GM23248 (cell line): Measurements from ENCODE around the gene PIK3CG. TPM values are rescaled to one million over a fixed set of nuclear protein-coding genes. Genes with fewer than 3 reads are reported as not detected.
A peak's percentile ranks its signal among the peaks of the same experiment; 100 is the strongest.

Experiments used
- DNase-seq: peaks from one replicate; pipeline ENCODE4 v3.0.0-alpha.2; 2015
- H2AFZ ChIP-seq: fragments of 200-600 bp; sonication (generic); 2 replicates; pipeline ENCODE4 v1.6.1; 2016; ENCODE audit warnings: antibody characterized with exemption
- H3F3A ChIP-seq: fragments of 200-600 bp; sonication (generic); 2 replicates; pipeline ENCODE4 v1.6.1; 2016; ENCODE audit warnings: mild to moderate bottlenecking, antibody characterized with exemption, mixed run types; ENCODE audit not compliant: insufficient read depth
- H3K27ac ChIP-seq: fragments of 200-600 bp; sonication (generic); 2 replicates; pipeline ENCODE4 v1.5.1; 2016; ENCODE audit warnings: mild to moderate bottlenecking
- H3K27me3 ChIP-seq: fragments of 200-600 bp; sonication (generic); replicated peaks from 2 replicates; pipeline ENCODE4 v1.6.1; 2016; ENCODE audit warnings: mild to moderate bottlenecking; ENCODE audit not compliant: insufficient read depth
- H3K36me3 ChIP-seq: fragments of 200-600 bp; sonication (generic); 2 replicates; pipeline ENCODE4 v1.6.1; 2016; ENCODE audit warnings: low read depth, mild to moderate bottlenecking
- H3K4me1 ChIP-seq: fragments of 200-600 bp; sonication (generic); 2 replicates; pipeline ENCODE4 v1.6.1; 2016; ENCODE audit warnings: mild to moderate bottlenecking; ENCODE audit not compliant: insufficient read depth
- H3K4me2 ChIP-seq: fragments of 200-600 bp; sonication (generic); one replicate; pipeline ENCODE4 v1.6.1; 2016; ENCODE audit warnings: mild to moderate bottlenecking; ENCODE audit not compliant: unreplicated experiment
- H3K4me3 ChIP-seq: fragments of 200-600 bp; sonication (generic); 2 replicates; pipeline ENCODE4 v1.5.1; 2016; ENCODE audit warnings: mild to moderate bottlenecking
- H3K79me2 ChIP-seq: fragments of 200-600 bp; sonication (generic); 2 replicates; pipeline ENCODE4 v1.6.1; 2016; ENCODE audit warnings: mild to moderate bottlenecking; ENCODE audit not compliant: insufficient read depth
- H3K9ac ChIP-seq: fragments of 200-600 bp; sonication (generic); 2 replicates; pipeline ENCODE4 v1.6.1; 2016; ENCODE audit warnings: mild to moderate bottlenecking
- H3K9me2 ChIP-seq: fragments of 200-600 bp; sonication (generic); 2 replicates; pipeline ENCODE4 v1.6.1; 2016; ENCODE audit warnings: mixed run types, mild to moderate bottlenecking, moderate library complexity; ENCODE audit not compliant: insufficient read depth
- H3K9me3 ChIP-seq: fragments of 200-600 bp; sonication (generic); one replicate; pipeline ENCODE4 v1.6.1; 2017; ENCODE audit warnings: low read depth
- H4K20me1 ChIP-seq: fragments of 200-600 bp; sonication (generic); 2 replicates; pipeline ENCODE4 v1.6.0; 2016; ENCODE audit not compliant: insufficient read depth
- EZH2 ChIP-seq: fragments of 200-600 bp; sonication (generic); IDR thresholded peaks from 2 replicates; pipeline ENCODE4 v1.6.1; 2018; ENCODE audit warnings: antibody characterized with exemption, mild to moderate bottlenecking; ENCODE audit not compliant: insufficient read depth, poor library complexity, severe bottlenecking
- EZH2phosphoT487 ChIP-seq: fragments of 200-600 bp; sonication (generic); IDR thresholded peaks from 2 replicates; pipeline ENCODE4 v1.6.1; 2018; ENCODE audit warnings: antibody characterized with exemption, moderate library complexity, mild to moderate bottlenecking, low read depth; ENCODE audit not compliant: insufficient read depth
- WGBS, 2 experiments: methylation state at CpG; one replicate each; pipeline ENCODE4 v1.1.6; 2015 to 2017; ENCODE audit warnings: low lambda C conversion rate in 2 of 2, low coverage in 1 of 2; ENCODE audit errors: missing lambda C conversion rate in 2 of 2; 5-methylcytosine and 5-hydroxymethylcytosine counted together
- in situ Hi-C: fragments of 300-500 bp; cut with MboI; formaldehyde crosslinking; loops from 2 replicates; pipeline ENCODE4 v1.15.0; 2020
- polyA plus RNA-seq: library from polyadenylated mRNA; unstranded; fragments of >200 nt; fragmentation: Nextera tagmentation; extraction: Ambion mirVana; gene quantifications from 2 replicates; pipeline ENCODE4 v1.2.1, GENCODE V29; 2016
- total RNA-seq: library from RNA; depleted of rRNA; stranded (reverse); fragments of >200 nt; shearing (Covaris generic); gene quantifications from 2 replicates; pipeline ENCODE4 v1.2.3, GENCODE V29; 2014

PIK3CG gene
- total and polyA plus RNA-seq, 2 experiments from 2014 or later = not detected

DNA sequence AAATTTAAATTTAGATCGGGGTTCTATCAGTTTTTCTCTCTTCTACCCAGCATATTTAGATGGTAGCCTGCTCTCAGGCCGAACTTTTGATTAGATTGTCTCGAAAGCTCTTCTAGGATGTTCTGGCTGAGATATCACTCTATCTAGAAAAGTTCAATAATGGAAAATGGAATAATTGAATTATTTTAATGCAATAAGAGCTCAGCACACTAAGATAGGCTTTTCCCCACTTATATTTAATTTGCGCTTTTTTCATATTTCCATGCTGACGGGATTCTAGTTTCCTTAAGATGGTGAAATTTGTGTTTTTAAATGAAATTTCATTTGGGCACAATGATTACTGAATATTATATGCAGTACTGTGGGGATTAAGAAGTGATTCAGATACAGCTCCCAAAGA is 73.7 kb downstream of the PIK3CG start:
- no peak overlapping the region for H3K4me2 ChIP-seq
- no peaks in the 10 kb centered on the region for H4K20me1 ChIP-seq
- no peak overlapping the region for H3K9ac ChIP-seq
- no peaks in the 10 kb centered on the region for H3K79me2 ChIP-seq
- no peaks in the 10 kb centered on the region for H3K27me3 ChIP-seq
- no peaks in the 10 kb centered on the region for H3K9me3 ChIP-seq
- H3K27ac ChIP-seq = no peak overlapping the region
- H3K4me1 ChIP-seq = no peaks in the 10 kb centered on the region
- no peaks in the 10 kb centered on the region for H3K36me3 ChIP-seq
- no peak for TF ChIP-seq EZH2
- no peak for TF ChIP-seq EZH2phosphoT487
- in situ Hi-C loops = no loop called here
- DNase-seq = no peak
- H3K4me3 ChIP-seq = no peak overlapping the region
- H3K9me2 ChIP-seq = no peaks in the 10 kb centered on the region
- no peak overlapping the region for H2AFZ ChIP-seq
- no peaks in the 10 kb centered on the region for H3F3A ChIP-seq
- WGBS, 2 experiments = 85 to 89% methylated on average over 5 of the region's 5 CpGs

DNA sequence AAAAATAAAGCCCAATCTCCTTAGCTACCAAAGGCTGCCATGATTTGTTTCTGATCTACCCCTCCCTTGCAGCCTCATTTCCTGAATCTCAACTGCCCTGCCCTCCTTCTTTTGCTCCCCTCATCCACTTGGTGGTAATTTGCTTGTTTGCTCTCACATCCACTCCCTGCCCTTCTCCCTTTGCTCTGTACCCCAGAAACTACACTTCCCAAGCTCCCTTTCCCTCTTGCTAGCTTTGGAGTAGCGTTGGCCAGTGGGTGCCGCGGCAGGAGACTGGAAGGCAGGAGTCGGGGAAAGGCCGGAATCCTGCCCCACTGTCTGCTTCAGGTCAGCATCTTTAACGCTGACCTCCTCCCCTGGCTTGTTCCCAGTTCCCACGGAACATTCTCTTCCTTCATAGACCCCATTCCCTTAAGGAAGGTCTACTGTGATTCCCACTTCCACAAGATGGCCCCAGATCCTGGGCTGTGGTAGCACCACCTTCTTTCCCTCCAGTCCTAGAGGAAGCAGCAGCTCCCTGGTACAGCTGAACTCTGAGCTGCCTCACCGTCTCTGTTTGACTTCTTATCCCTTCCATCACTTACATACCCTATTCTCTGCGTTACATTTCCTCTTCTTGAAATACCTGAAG is 79.1 kb downstream of the PIK3CG start:
- Histone ChIP-seq H3K4me3 (no peak overlapping the region), H2AFZ (no peak overlapping the region), H4K20me1 (no peaks in the 10 kb centered on the region), H3K36me3 (no peaks in the 10 kb centered on the region), H3K4me1 (no peaks in the 10 kb centered on the region), H3F3A (no peaks in the 10 kb centered on the region), H3K79me2 (no peaks in the 10 kb centered on the region), H3K27me3 (no peaks in the 10 kb centered on the region; the same call in 1 of the 2 replicates), H3K27ac (no peak overlapping the region), H3K9ac (no peak overlapping the region), H3K9me3 (no peaks in the 10 kb centered on the region), H3K9me2 (no peaks in the 10 kb centered on the region), H3K4me2 (no peak overlapping the region)
- WGBS, 2 experiments = 81 to 82% methylated on average over 9 of the region's 9 CpGs
- no peak for DNase-seq
- in situ Hi-C loops = no loop called here
- TF ChIP-seq EZH2 = no peak
- TF ChIP-seq EZH2phosphoT487 = no peak

- 2 to 4% methylated on average over 1 of the region's 1 CpG for WGBS, 2 experiments
- no peaks in the 10 kb centered on the region for H3F3A ChIP-seq
- no peak for TF ChIP-seq EZH2phosphoT487
Measured at GRCh38 chr7:106947244-106947728, 82.2 kb downstream of the PIK3CG start.

GRCh38 chr7:106952001-106952657 is 87.0 kb downstream of the PIK3CG start:
- DNase-seq = no peak
- in situ Hi-C loops = no loop called here
- H3K4me3 ChIP-seq = no peak overlapping the region
- 71 to 74% methylated on average over 7 of the region's 7 CpGs for WGBS, 2 experiments
- TF ChIP-seq EZH2 (no peak), EZH2phosphoT487 (no peak)
- H3K27me3 ChIP-seq = peaks cover 18% of the 10 kb centered on the region; the same call in 1 of the 2 replicates
- H3K9me3 ChIP-seq = no peaks in the 10 kb centered on the region
- no peak overlapping the region; the same call in 1 of the 2 replicates for H2AFZ ChIP-seq
- H3F3A ChIP-seq = no peaks in the 10 kb centered on the region
- no peaks in the 10 kb centered on the region for H3K9me2 ChIP-seq
- no peaks in the 10 kb centered on the region for H4K20me1 ChIP-seq
- H3K79me2 ChIP-seq = no peaks in the 10 kb centered on the region
- no peak overlapping the region for H3K9ac ChIP-seq
- H3K4me2 ChIP-seq = no peak overlapping the region
- H3K4me1 ChIP-seq = no peaks in the 10 kb centered on the region
- H3K36me3 ChIP-seq = no peaks in the 10 kb centered on the region
- H3K27ac ChIP-seq = no peak overlapping the region

More at GRCh38 chr7:106947244-106947728, 82.2 kb downstream of the PIK3CG start:
- in situ Hi-C loops = loop anchor here (5.0 kb wide), 1 partner anchor 200 kb away; no protein-coding TSS in a partner anchor
- Histone ChIP-seq H3K27ac (no peak overlapping the region), H3K4me2 (no peak overlapping the region), H3K79me2 (no peaks in the 10 kb centered on the region), H3K9me2 (no peaks in the 10 kb centered on the region), H4K20me1 (no peaks in the 10 kb centered on the region), H3K36me3 (no peaks in the 10 kb centered on the region), H3K4me1 (no peaks in the 10 kb centered on the region), H3K9ac (no peak overlapping the region), H2AFZ (no peak overlapping the region), H3K9me3 (no peaks in the 10 kb centered on the region), H3K4me3 (no peak overlapping the region), H3K27me3 (peaks cover 18% of the 10 kb centered on the region; the same call in 1 of the 2 replicates)
- DNase-seq = peak; percentile 80
